SU-DHL-6 (cell line): ENCODE results near the gene MMP21.

Source experiments
- H2AFZ ChIP-seq: fragments of 200-600 bp; sonication (generic); 2 replicates; pipeline ENCODE4 v1.6.1; 2014; ENCODE audit warnings: low read depth, mild to moderate bottlenecking, moderate library complexity, mixed read lengths, antibody characterized with exemption, low read length; ENCODE audit not compliant: severe bottlenecking
- H3F3A ChIP-seq: fragments of 200-600 bp; shearing (Covaris generic); 2 replicates; pipeline ENCODE4 v1.6.0; 2016; ENCODE audit warnings: antibody characterized with exemption, mild to moderate bottlenecking; ENCODE audit not compliant: insufficient read depth
- H3K27ac ChIP-seq: fragments of 200-600 bp; sonication (generic); 2 replicates; pipeline ENCODE4 v1.5.1; 2016; ENCODE audit warnings: low read depth, mild to moderate bottlenecking, low read length, moderate library complexity, mixed read lengths
- H3K27me3 ChIP-seq: fragments of 200-600 bp; sonication (generic), shearing (Covaris generic); 2 replicates; pipeline ENCODE4 v1.6.0; 2014; ENCODE audit warnings: mild to moderate bottlenecking, low read length
- H3K36me3 ChIP-seq: fragments of 200-600 bp; sonication (generic); 2 replicates; pipeline ENCODE4 v1.6.1; 2014; ENCODE audit warnings: mild to moderate bottlenecking, low read length, mixed read lengths
- H3K4me2 ChIP-seq: fragments of 300-600, 200-600 bp; shearing (Covaris generic), sonication (generic); 2 replicates; pipeline ENCODE4 v1.6.0; 2014; ENCODE audit warnings: low read length, low read depth, mild to moderate bottlenecking; ENCODE audit not compliant: poor library complexity, severe bottlenecking
- H3K4me3 ChIP-seq: fragments of 200-600 bp; sonication (generic); 2 replicates; pipeline ENCODE4 v1.5.1; 2014; ENCODE audit warnings: antibody characterized with exemption, low read length, mild to moderate bottlenecking, mixed read lengths; ENCODE audit not compliant: insufficient read depth, poor library complexity, severe bottlenecking
- H3K79me2 ChIP-seq: fragments of 200-600 bp; sonication (generic); 2 replicates; pipeline ENCODE4 v1.6.1; 2014; ENCODE audit warnings: mild to moderate bottlenecking, low read length, moderate library complexity; ENCODE audit not compliant: insufficient read depth
- H3K9ac ChIP-seq: fragments of 200-600 bp; sonication (generic); 2 replicates; pipeline ENCODE4 v1.7.0; 2014; ENCODE audit warnings: mild to moderate bottlenecking, low read length
- H3K9me2 ChIP-seq: fragments of 200-600 bp; sonication (generic); replicated peaks from 2 replicates; pipeline ENCODE4 v1.6.1; 2014; ENCODE audit warnings: low read length; ENCODE audit not compliant: insufficient read depth
- H3K9me3 ChIP-seq: fragments of 200-600 bp; sonication (generic); 2 replicates; pipeline ENCODE4 v1.6.1; 2014; ENCODE audit warnings: low read length, mixed read lengths; ENCODE audit not compliant: insufficient read depth
- H4K20me1 ChIP-seq: fragments of 200-600 bp; sonication (generic); 2 replicates; pipeline ENCODE4 v1.6.1; 2014; ENCODE audit warnings: low read depth, mild to moderate bottlenecking, antibody characterized with exemption, low read length, moderate library complexity, mixed read lengths
- EZH2phosphoT487 ChIP-seq: fragments of 200-600 bp; sonication (generic), shearing (Covaris generic); conservative IDR thresholded peaks from 2 replicates; pipeline ENCODE4 v1.6.1; 2018; ENCODE audit warnings: mild to moderate bottlenecking, antibody characterized with exemption, low read length, moderate library complexity, mixed read lengths
- TF ChIP-seq, protein P1 (sequence below): fragments of 200-600 bp; sonication (generic); IDR thresholded peaks from one replicate; pipeline ENCODE4 v1.5.1; 2017; ENCODE audit warnings: antibody characterized with exemption, mild to moderate bottlenecking, low read length, moderate library complexity; ENCODE audit not compliant: insufficient read depth, poor library complexity, severe bottlenecking

Gene MMP21, protein sequence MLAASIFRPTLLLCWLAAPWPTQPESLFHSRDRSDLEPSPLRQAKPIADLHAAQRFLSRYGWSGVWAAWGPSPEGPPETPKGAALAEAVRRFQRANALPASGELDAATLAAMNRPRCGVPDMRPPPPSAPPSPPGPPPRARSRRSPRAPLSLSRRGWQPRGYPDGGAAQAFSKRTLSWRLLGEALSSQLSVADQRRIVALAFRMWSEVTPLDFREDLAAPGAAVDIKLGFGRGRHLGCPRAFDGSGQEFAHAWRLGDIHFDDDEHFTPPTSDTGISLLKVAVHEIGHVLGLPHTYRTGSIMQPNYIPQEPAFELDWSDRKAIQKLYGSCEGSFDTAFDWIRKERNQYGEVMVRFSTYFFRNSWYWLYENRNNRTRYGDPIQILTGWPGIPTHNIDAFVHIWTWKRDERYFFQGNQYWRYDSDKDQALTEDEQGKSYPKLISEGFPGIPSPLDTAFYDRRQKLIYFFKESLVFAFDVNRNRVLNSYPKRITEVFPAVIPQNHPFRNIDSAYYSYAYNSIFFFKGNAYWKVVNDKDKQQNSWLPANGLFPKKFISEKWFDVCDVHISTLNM

DNA sequence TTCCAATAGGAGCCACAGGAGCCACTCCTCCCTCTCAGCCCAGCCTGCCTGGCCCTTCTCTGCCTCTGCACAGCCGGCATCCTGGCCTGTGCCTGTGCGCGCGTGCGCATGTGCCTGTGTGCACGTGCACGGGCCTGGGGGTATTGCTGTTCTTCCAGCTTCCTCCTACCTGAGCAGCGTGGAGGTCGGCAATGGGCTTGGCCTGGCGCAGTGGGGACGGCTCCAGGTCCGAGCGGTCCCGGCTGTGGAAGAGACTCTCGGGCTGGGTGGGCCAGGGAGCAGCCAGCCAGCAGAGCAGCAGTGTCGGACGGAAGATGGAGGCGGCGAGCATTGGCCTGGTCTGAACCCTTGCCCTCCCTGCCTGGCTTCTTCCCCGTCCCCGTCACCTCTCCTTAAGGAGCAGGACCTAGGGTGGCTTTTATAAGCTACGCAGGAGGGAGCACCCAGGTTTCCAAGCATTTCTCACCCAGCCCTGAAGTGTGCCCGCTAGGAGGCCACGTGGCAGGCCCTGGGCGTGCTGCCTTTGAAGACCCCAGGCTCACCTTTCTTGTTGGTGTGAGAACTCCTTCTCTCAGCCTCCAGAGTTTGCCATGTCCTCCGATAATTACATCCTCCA is at the start of gene MMP21:
Gene MMP21, minus strand, starts transcription at position 331 of the 616 bp plus-strand sequence. Its CDS starts 0 bp downstream, at position 331.
- Histone ChIP-seq H4K20me1 (no peaks in the 10 kb centered on the region), H3K4me3 (no peak within 1 kb of the TSS), H2AFZ (no peak within 1 kb of the TSS), H3K9me2 (no peaks in the 10 kb centered on the region), H3K9ac (no peak within 1 kb of the TSS), H3K36me3 (no peaks in the 10 kb centered on the region), H3K27me3 (no peaks in the 10 kb centered on the region), H3K9me3 (no peaks in the 10 kb centered on the region), H3K79me2 (no peaks in the 10 kb centered on the region), H3K27ac (no peak within 1 kb of the TSS), H3F3A (no peaks in the 10 kb centered on the region), H3K4me2 (no peak within 1 kb of the TSS)
- TF ChIP-seq, protein P1, sequence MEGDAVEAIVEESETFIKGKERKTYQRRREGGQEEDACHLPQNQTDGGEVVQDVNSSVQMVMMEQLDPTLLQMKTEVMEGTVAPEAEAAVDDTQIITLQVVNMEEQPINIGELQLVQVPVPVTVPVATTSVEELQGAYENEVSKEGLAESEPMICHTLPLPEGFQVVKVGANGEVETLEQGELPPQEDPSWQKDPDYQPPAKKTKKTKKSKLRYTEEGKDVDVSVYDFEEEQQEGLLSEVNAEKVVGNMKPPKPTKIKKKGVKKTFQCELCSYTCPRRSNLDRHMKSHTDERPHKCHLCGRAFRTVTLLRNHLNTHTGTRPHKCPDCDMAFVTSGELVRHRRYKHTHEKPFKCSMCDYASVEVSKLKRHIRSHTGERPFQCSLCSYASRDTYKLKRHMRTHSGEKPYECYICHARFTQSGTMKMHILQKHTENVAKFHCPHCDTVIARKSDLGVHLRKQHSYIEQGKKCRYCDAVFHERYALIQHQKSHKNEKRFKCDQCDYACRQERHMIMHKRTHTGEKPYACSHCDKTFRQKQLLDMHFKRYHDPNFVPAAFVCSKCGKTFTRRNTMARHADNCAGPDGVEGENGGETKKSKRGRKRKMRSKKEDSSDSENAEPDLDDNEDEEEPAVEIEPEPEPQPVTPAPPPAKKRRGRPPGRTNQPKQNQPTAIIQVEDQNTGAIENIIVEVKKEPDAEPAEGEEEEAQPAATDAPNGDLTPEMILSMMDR, result no peak

DNA sequence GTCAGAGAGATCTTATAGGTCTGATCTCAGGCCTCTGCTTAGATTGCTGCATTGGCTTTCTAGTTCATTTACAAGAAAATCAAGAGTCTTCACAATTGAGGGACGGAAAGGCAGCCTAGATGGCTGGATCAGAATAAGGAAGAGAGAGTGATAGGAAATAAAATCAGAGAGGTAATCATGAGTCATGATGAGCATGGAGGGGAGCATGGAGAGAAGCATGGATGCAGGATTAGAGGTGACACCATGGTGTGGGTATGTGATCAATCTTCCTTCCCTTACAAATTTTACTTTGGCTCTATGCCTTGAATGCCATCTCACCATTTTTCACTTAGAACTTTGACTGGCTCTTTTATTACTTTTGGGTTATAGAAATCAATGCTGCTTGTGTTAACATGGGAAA is 49.1 kb upstream of the MMP21 start:
- H3K36me3 ChIP-seq, result peaks cover 22% of the 10 kb centered on the region
- H3F3A ChIP-seq, result peaks cover 4% of the 10 kb centered on the region; the same call in 1 of the 2 replicates
- H3K9me2 ChIP-seq, result no peaks in the 10 kb centered on the region
- H2AFZ ChIP-seq, result no peak overlapping the region
- TF ChIP-seq EZH2phosphoT487, result no peak
- TF ChIP-seq, protein P1, result no peak
- H3K4me2 ChIP-seq, result peak overlapping the region; percentile 79
- H3K79me2 ChIP-seq, result peaks cover 50% of the 10 kb centered on the region
- no peaks in the 10 kb centered on the region for H3K9me3 ChIP-seq
- peak overlapping the region; percentile 86 for H3K4me3 ChIP-seq
- peak overlapping the region; percentile 79 for H3K9ac ChIP-seq
- no peak overlapping the region for H3K27ac ChIP-seq
- 0 out of 2 replicates have a peak, but pooled peaks cover 4% of the 10 kb centered on the region for H4K20me1 ChIP-seq
- no peaks in the 10 kb centered on the region for H3K27me3 ChIP-seq

DNA sequence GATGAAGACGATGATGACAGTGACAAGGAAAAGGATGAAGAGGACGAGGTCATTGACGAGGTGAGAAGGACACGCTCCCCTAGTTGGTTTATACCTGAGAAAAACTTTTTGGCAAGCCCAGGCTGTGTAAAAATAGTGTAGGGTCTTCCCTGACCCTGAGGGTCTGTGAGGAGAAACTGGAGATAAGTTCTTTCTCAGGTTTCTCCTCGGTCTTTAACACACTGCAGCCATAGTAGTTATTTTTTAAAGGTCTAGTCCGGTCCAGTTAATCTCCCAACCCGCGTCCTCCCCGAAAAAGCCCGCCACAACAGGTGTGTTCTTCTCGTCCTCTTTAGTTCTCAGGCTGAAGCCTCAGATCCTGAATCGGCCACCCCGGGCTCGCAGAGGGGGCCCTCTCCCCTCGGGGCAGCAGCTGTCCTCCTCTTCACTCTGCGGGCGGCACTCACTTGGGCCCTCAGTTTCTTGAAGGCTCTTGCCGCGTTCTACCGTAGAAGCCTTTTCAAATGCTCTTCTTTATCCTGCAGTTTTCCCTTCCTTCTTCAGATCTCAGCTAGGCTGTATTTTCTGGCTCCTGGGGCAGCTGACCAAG is 48.1 kb upstream of the MMP21 start:
- H3F3A ChIP-seq, result peaks cover 4% of the 10 kb centered on the region; the same call in 1 of the 2 replicates
- H3K27ac ChIP-seq, result peak overlapping the region; percentile 80
- 0 out of 2 replicates have a peak, but pooled peaks cover 4% of the 10 kb centered on the region for H4K20me1 ChIP-seq
- H3K36me3 ChIP-seq, result peaks cover 16% of the 10 kb centered on the region
- peak overlapping the region; percentile 79 for H3K4me2 ChIP-seq
- H3K9ac ChIP-seq, result peak overlapping the region; percentile 79
- peak overlapping the region; percentile 75 for H2AFZ ChIP-seq
- H3K9me2 ChIP-seq, result no peaks in the 10 kb centered on the region
- TF ChIP-seq, protein P1, result no peak
- no peak for TF ChIP-seq EZH2phosphoT487
- H3K9me3 ChIP-seq, result no peaks in the 10 kb centered on the region
- no peaks in the 10 kb centered on the region for H3K27me3 ChIP-seq
- peaks cover 50% of the 10 kb centered on the region for H3K79me2 ChIP-seq
- peak overlapping the region; percentile 86 for H3K4me3 ChIP-seq
